Activated CD4-positive, CD25-positive, alpha-beta regulatory T cell treated with anti-CD3 and anti-CD28 coated beads, Interleukin-2, amount 50 U/mL, for 24 hours (primary cell): ENCODE results near the gene DRD1.
A peak's percentile ranks its signal among the peaks of the same experiment; 100 is the strongest.
"Not testable (repeated sequence)": the region's sequence is repeated elsewhere in the genome, so short reads cannot be mapped to it uniquely, and the experiment has no call there.

Source experiments
- ATAC-seq, 2 donors: fragments of 150-1000 bp; cut with Tn5 transposase; one replicate each; pipeline ENCODE4 v1.10.0; 2021; ENCODE audit warnings: mild to moderate bottlenecking in 1 of 2, moderate library complexity in 1 of 2

Gene DRD1

DNA sequence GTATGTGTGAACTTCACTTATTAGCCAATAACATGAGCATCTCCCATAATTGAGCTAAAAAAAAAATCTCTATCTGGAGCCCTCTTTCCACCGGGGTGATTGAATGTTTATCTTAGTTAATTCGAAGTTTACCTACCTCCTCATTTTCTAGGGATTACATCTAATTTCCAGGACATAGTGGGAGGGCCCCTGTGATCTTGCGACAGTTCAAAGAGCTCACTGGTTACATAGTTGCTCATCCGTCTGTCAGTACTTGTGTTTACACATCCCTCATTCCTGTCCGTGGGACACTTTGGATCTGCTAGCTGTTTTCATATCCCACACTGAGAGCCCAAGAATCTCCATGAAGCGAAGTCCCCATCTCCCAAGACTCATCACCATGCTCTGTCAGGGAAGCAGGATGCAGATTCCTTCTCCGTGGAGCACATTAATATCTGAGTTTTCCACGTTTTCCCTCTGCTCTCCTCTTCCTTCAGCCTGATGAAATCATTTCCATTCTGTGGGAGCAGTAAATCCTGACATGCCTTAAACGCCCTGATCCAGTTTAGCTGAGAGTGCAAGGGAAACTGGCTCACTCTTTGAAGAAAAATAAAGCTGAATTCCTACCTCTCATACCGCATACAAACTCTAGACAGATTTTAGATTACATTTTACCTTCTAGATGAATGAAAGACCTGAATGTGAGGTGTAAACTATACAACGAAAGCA, 24.2 kb upstream of the DRD1 start:
- no peak for ATAC-seq

GRCh38 chr5:175466700-175467318, 22.8 kb upstream of the DRD1 start:
- no peak for ATAC-seq

GRCh38 chr5:175465282-175465681, 21.3 kb upstream of the DRD1 start:
- no peak for ATAC-seq

GRCh38 chr5:175464942-175465233, 20.9 kb upstream of the DRD1 start:
- ATAC-seq, result no peak

DNA sequence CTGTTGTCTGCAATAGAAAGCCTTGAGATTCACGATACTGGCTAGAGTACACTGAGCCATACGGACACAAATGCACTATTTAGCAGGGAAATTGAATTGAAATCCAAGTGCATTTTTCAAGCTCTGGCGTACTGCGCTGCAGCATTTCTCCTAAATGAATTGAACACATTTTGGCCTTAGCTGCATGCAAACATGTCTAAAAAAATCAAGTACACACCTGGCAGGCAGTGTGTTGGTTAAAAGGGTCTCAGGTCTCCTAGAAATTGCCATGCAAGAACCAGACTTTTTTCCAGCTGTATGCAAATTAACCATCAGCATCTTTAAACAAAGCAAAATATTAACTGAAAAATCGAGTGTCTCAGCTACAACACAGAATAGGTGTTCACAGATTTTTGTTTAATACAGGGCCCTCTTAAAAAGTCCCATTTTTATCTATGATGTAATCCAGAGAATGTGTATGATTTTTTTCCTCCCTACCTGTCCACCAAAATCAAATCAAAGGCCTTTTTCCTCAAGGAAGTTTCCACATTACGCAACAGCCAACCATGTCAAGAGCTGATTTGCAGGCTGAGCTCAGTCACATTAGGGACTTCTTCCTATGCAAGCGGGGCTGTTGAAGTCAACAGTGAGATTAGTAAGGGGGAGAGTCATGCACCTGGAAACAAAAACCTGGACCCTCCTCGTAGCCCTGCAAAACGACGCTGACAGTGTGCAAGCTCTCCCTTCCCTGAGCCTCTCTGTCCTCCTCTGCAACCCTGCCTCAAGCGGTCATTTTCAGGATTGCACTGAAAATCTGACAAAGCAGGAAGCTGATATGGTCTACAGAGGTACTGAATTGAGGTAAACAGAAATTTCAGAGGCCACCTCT, 20.3 kb upstream of the DRD1 start:
- peak; percentile 94 for ATAC-seq

DNA sequence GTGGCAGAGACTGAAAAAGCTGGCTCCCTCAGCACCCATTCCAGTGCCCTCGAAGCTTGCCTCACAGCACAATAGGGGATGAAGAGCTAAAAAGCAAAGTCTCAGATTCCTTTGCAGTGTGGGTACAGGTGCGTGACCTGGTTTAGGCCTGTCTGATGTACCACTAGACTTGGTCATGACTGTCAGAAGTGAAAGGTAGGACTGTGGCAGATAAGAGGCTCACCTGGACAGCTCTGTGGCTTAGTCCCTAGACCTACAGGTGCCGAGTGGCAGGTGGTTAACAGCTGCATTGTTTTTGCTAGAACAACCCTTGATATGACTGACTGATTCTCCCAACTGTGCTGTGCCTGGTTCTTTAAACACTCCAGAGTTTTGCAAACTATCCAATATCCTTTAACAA, 19.7 kb upstream of the DRD1 start:
- no peak for ATAC-seq

GRCh38 chr5:175461370-175461769, 17.4 kb upstream of the DRD1 start:
- no peak for ATAC-seq

DNA sequence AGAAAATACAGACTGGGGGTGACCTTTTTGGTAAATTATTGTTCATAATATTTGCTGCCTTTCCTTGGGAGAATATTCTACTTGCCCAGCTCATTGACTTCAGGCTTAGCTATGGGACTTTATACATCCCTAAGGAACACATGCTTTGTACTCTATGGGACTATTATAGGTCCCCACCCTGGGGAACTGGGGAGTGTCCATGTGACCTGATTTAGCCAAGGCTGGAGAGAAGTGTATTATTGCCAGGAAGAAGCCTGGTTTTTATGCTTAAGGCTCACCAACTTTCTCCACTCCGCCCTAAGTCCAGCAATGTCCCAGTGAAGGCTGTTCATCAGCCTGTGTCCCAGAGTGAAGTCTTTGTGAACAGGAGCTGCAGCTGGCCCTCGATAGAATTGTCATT, 16.6 kb upstream of the DRD1 start:
- no peak for ATAC-seq

DNA sequence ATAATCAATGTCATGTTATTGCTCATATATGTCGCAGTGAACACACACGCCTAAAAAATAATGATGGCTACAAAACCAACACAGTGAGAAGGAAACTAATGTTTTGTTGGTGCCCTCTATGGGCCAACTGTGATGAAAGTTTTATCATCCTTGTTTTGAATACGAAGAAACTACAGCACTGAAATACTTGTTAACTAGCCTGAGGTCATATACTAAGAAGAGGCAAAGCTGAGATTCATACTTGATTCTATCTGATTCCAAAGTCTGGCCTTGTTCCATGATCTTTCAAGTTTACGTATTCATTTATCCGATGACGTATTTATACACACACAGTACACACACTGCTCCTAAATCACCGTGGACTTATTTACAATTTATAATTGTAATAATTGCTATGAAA, 16.1 kb upstream of the DRD1 start:
- no peak for ATAC-seq

DNA sequence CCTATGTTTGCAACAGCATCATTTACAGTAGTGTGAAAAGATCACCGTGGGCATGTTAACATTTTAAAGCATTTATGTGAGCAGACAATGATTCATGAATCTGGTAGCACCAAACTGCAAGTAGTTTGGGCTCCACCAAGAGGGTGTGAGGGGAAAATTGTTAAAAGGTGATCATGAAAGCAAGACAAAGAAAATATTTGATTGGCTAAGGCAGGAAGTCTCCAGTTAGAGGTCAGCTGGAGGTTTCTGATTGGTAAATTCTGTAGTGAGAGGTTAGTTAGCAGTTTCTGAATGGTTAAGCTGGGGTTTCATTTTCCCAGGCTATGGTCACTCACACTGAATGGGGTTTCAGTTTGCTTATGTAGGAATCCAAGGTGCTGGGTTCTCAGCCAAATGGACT, 13.5 kb upstream of the DRD1 start:
- peak; percentile 32 to 38 for ATAC-seq

- ATAC-seq, result no peak
Measured at GRCh38 chr5:175456105-175456742, 12.2 kb upstream of the DRD1 start.

DNA sequence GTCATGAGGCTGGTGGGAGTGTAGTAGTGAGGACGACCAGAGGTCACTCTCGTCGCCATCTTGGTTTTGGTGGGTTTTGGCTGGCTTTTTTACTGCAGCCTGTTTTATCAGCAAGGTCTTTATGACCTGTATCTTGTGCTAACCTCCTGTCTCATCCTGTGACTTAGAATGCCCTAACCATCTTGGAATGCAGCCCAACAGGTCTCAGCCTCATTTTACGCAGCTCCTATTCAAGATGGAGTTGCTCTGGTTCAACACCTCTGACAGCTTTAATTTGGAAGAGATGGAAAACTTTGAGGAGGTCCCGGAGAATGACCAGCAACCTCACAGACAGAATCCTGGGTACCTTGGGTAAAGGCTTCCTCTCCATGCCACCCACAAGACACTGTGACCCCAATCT, 10.4 kb upstream of the DRD1 start:
- not testable (repeated sequence) for ATAC-seq

- ATAC-seq, result no peak
Measured at GRCh38 chr5:175452166-175452565, 8.2 kb upstream of the DRD1 start.

DNA sequence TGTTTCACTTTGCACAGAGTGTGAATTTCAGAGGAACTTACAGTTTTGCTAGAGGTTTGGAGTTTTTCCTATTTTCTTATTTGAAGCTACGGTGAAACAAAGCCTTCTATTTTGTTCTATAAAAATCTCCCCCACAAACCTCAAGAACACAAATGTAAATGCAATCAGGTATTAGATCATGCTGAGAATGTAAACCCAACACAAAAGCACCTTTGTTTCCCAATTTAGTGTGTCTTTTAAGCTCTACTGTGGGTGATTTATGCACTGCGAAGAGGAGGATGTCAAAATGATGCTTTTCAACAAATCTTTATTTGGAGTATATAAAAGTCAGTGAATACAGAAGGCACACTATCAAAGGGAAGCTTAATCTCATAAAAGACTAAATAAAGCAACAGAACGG, 4.3 kb upstream of the DRD1 start:
- no peak for ATAC-seq

GRCh38 chr5:175447571-175447970, 3.6 kb upstream of the DRD1 start:
- no peak for ATAC-seq

GRCh38 chr5:175446378-175446777, 2.4 kb upstream of the DRD1 start:
- not testable (repeated sequence) for ATAC-seq

DNA sequence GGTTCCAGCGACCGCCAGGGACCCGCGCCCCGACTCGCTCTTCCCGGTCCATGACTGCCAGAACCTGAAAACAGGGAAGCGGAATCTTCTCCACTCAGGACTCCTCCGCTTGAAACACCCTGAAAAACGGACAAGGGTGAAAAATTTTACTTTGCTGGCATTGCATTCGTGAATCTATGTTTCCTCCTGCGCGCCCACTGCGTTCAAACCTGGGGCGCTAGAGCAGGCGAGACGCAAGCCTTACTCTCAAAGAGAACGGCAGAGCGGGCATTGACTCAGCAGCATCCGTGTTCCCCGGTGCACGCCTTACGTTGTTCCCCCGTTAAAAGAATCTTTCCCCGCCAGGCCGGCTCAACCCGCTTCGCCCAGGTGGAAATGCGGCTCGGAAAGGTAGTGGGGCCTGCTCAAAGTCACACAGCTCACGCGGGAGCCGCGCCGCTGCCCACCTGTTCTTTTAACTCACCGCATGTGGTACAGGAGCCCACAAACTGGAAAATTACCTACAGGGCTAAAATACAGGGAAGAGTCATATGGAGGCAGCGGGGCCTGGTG, 999 bp upstream of the DRD1 start:
- no peak for ATAC-seq

DNA sequence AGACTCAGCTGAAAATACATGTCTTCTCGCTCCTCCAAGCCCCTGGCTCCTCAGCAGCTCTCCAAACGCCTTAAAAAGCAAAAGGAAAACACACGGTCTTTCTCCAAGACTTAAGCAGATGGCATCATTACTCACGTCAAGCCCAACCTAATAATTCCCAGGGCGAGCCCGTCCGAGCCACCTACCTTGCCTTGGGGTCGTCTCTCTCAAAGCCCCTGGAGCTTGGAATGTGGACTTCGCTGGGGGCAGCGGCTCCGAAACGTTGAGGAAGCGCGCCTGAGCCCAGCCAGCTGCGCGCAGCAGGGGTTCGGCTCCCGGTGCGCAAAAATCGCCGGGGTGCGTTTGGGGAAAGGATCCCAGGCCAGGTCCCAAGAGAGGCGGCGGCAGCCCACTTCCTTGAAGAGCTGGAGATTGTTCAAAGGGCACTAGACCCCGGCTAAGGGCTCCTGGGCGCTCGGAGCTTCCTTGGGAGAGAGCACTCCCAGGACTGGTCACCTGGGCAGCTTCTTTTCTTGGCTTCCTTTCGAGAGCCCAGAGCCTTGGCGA, 395 bp downstream of the DRD1 start:
- ATAC-seq, result no peak

DNA sequence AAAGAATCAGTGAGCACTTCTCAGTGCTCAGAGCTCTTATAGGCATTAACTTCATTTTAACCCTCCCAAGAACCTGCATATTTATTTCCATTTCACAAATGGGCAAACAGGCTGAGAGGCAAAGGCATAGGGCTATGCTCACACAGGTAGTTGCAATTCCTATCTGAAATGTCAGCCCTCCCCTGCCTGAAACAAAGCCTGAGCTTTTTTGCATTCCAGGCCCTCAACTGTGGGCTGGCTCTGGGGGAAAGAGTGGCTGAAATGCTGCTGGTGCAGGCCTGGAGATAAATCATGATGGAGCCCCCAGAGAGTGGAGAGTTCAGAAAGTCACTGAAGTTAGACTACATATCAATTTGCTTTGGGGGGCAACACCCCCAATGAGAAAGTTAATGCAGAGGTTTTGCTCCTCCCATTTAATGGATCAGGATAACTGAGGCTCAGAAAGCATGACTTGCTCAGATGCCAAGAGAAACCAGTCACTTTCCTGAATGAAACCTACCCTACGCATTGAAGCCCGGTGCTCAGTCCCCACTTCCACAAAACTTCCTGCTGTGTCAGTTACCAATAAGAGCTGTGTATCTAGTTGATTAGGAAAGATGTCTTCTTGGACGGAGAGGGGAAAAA, 5.6 kb downstream of the DRD1 start:
- ATAC-seq, result no peak

GRCh38 chr5:175436359-175436758, 7.6 kb downstream of the DRD1 start:
- ATAC-seq, result no peak

DNA sequence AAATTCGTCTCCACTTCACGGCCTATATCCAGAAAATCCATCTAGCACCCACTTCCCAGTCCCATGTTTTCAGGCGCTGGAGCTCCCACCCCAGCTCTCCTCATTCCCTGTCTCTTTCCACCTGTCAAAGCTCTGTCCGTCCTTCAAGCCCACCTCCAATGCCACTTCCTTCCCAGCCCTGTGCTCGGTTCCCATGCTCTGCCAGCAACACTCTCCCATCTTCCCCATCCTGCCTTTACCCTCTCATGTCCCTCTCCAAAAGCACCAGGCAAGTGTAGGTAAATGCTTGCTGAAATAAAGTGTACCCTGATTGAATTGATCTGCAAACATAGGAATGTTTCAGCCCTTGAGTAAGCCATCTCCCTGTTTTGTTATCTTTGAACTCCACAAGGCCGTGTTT, 9.2 kb downstream of the DRD1 start:
- ATAC-seq, result no peak

DNA sequence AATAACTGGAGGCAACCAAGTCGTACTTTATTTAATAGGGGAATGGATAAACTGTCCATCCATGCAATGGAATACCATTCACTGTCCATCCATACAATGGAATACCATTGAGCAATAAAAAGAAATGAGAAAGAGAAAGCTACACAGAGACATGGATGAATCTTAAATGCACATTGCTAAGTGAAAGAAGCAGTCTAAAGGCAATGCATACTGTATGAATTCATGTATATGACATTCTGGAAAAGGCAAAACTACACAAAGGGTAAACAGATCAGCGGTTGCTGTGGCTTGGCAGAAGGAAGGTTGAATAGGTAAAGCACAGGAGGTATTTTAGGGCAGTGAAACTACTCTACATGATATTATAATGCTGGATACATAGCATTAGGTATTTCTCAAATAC, 16.2 kb downstream of the DRD1 start:
- ATAC-seq, result no peak
